Neural progenitor cell (in vitro differentiated cells): ENCODE data around the gene KLF18.

ENCODE experiments used
- CTCF ChIP-seq: fragments of 200-600 bp; sonication (generic); IDR thresholded peaks from 2 replicates; pipeline ENCODE4 v1.5.1; 2017; ENCODE audit warnings: antibody characterized with exemption, mild to moderate bottlenecking
- EZH2 ChIP-seq: fragments of 200-600 bp; sonication (generic); IDR thresholded peaks from 2 replicates; pipeline ENCODE4 v1.6.1; 2017; ENCODE audit warnings: antibody characterized with exemption, mild to moderate bottlenecking, moderate library complexity

- TF ChIP-seq CTCF (no peak), EZH2 (no peak)
Observed at GRCh38 chr1:44135886-44136285, 5.5 kb downstream of the KLF18 start.
